Measurements from ENCODE around the gene NHEJ1.

GRCh38 chr2:219179601-219180465 lies 19.2 kb upstream of the NHEJ1 start:
- TF ChIP-seq, protein P1, sequence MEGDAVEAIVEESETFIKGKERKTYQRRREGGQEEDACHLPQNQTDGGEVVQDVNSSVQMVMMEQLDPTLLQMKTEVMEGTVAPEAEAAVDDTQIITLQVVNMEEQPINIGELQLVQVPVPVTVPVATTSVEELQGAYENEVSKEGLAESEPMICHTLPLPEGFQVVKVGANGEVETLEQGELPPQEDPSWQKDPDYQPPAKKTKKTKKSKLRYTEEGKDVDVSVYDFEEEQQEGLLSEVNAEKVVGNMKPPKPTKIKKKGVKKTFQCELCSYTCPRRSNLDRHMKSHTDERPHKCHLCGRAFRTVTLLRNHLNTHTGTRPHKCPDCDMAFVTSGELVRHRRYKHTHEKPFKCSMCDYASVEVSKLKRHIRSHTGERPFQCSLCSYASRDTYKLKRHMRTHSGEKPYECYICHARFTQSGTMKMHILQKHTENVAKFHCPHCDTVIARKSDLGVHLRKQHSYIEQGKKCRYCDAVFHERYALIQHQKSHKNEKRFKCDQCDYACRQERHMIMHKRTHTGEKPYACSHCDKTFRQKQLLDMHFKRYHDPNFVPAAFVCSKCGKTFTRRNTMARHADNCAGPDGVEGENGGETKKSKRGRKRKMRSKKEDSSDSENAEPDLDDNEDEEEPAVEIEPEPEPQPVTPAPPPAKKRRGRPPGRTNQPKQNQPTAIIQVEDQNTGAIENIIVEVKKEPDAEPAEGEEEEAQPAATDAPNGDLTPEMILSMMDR (IDR thresholded peaks at IDR 0.05; ENCODE audit: insufficient read depth, low read depth, low read length) = no peak
- no peak for TF ChIP-seq EZH2 (IDR thresholded peaks at IDR 0.05; ENCODE audit: insufficient read depth, low read length)
